ENCODE data around the gene SIAH1.

GRCh38 chr16:48335961-48336360, 49.3 kb downstream of the SIAH1 start:
- TF ChIP-seq CTCF (IDR thresholded peaks at IDR 0.05) (no peak), EP300 (IDR thresholded peaks at IDR 0.05) (no peak), POLR2A (IDR thresholded peaks at IDR 0.05) (no peak), POLR2AphosphoS5 (IDR thresholded peaks at IDR 0.05) (no peak)

Data from stomach (tissue), 4 donors.